PC-3 (cell line): ENCODE data around the gene METTL8. TPM values are rescaled to one million over a fixed set of nuclear protein-coding genes. Genes with fewer than 3 reads are reported as not detected.

Experiments used
- ATAC-seq: fragments of 200-7000 bp; cut with Tn5 transposase; 2 replicates; pipeline ENCODE4 v1.9.1; 2020; ENCODE audit warnings: mild to moderate bottlenecking, moderate library complexity
- BruUV-seq: library from RNA; stranded (reverse); fragments of 400-500 nt; replicated peaks from 2 replicates; lab custom pipeline; 2021; lab: Mats Ljungman, UMichigan
- CTCF ChIA-PET: fragments of 300-600 bp; sonication (Branson Sonifier 250); formaldehyde crosslinking; loops from one replicate; lab custom pipeline; 2022; ENCODE audit warnings: antibody characterized with exemption; lab: Charles Lee
- POLR2A ChIA-PET: fragments of 300-600 bp; sonication (Branson Sonifier 250); formaldehyde crosslinking; loops from one replicate; lab custom pipeline; 2022; ENCODE audit warnings: antibody characterized with exemption; ENCODE audit not compliant: unreplicated experiment; lab: Charles Lee
- DNase-seq: peaks from one replicate; pipeline ENCODE4 v3.0.0-alpha.2; 2015
- H2AFZ ChIP-seq: fragments of 300-600 bp; sonication (generic); 2 replicates; pipeline ENCODE4 v1.6.0; 2016; ENCODE audit warnings: antibody characterized with exemption, low read length
- H3F3A ChIP-seq: fragments of 300-600 bp; sonication (generic); one replicate; pipeline ENCODE4 v1.6.0; 2017; ENCODE audit warnings: antibody characterized with exemption, low read length, control low read depth, mild to moderate bottlenecking; ENCODE audit not compliant: unreplicated experiment
- H3K27ac ChIP-seq: fragments of 300-600 bp; sonication (generic); 2 replicates; pipeline ENCODE4 v1.5.1; 2016; ENCODE audit warnings: mild to moderate bottlenecking, low read length
- H3K27me3 ChIP-seq: fragments of 300-600 bp; sonication (generic); 2 replicates; pipeline ENCODE4 v1.6.1; 2016; ENCODE audit warnings: low read length, mixed read lengths
- H3K36me3 ChIP-seq: fragments of 300-600 bp; sonication (generic); 2 replicates; pipeline ENCODE4 v1.6.1; 2016; ENCODE audit warnings: low read depth, mixed run types, low read length, mixed read lengths
- H3K4me1 ChIP-seq: fragments of 300-600 bp; sonication (generic); 2 replicates; pipeline ENCODE4 v1.5.1; 2016; ENCODE audit warnings: low read length; ENCODE audit not compliant: insufficient read depth
- H3K4me2 ChIP-seq: fragments of 300-600 bp; sonication (generic); 2 replicates; pipeline ENCODE4 v1.6.0; 2016; ENCODE audit warnings: low read length
- H3K4me3 ChIP-seq: fragments of 300-600 bp; sonication (generic); 2 replicates; pipeline ENCODE4 v1.5.1; 2016; ENCODE audit warnings: mild to moderate bottlenecking, low read length, mixed read lengths
- H3K79me2 ChIP-seq: fragments of 300-600 bp; sonication (generic); 2 replicates; pipeline ENCODE4 v1.6.1; 2017; ENCODE audit warnings: low read length, mixed read lengths
- H3K9ac ChIP-seq: fragments of 300-600 bp; sonication (generic); 2 replicates; pipeline ENCODE4 v1.6.0; 2016; ENCODE audit warnings: mild to moderate bottlenecking, low read length
- H3K9me2 ChIP-seq: fragments of 300-600 bp; sonication (generic); replicated peaks from 2 replicates; pipeline ENCODE4 v1.6.1; 2016; ENCODE audit warnings: mixed run types, low read length, mixed read lengths
- H3K9me3 ChIP-seq: fragments of 300-600 bp; sonication (generic); 2 replicates; pipeline ENCODE4 v1.6.1; 2016; ENCODE audit warnings: low read length, mixed read lengths
- H4K20me1 ChIP-seq: fragments of 300-600 bp; sonication (generic); 2 replicates; pipeline ENCODE4 v1.6.1; 2016; ENCODE audit warnings: low read length, mixed read lengths
- CTCF ChIP-seq: fragments of 300-600 bp; sonication (generic); conservative IDR thresholded peaks from 2 replicates; pipeline ENCODE4 v1.5.1; 2017; ENCODE audit warnings: antibody characterized with exemption, low read depth, mild to moderate bottlenecking, low read length
- EZH2 ChIP-seq: fragments of 300-600 bp; sonication (generic); IDR thresholded peaks from one replicate; pipeline ENCODE4 v1.6.1; 2017; ENCODE audit warnings: antibody characterized with exemption, mild to moderate bottlenecking, low read length; ENCODE audit not compliant: unreplicated experiment
- EZH2phosphoT487 ChIP-seq: fragments of 300-600 bp; sonication (generic); IDR thresholded peaks from 2 replicates; pipeline ENCODE4 v1.6.1; 2018; ENCODE audit warnings: mild to moderate bottlenecking, antibody characterized with exemption, low read length, borderline replicate concordance
- intact Hi-C: fragments of 100-400 bp; cut with micrococcal nuclease; formaldehyde crosslinking; loops from 2 replicates; pipeline ENCODE4 v1.9.0; 2023
- total RNA-seq: library from RNA; depleted of rRNA; stranded (reverse); fragments of >200 nt; gene quantifications from 2 replicates; pipeline ENCODE4 v1.2.3, GENCODE V29; 2014

Gene METTL8
- total RNA-seq, 1 experiment from 2014 or later, result 10.8 TPM

- Histone ChIP-seq H3K4me1 (peaks cover 6% of the 10 kb centered on the region; the same call in 1 of the 2 replicates), H3F3A (no peaks in the 10 kb centered on the region), H4K20me1 (no peaks in the 10 kb centered on the region), H3K9ac (no peak overlapping the region), H2AFZ (no peak overlapping the region), H3K9me3 (no peaks in the 10 kb centered on the region), H3K79me2 (no peaks in the 10 kb centered on the region), H3K27me3 (no peaks in the 10 kb centered on the region), H3K4me2 (no peak overlapping the region), H3K36me3 (peaks cover 2% of the 10 kb centered on the region; the same call in 1 of the 2 replicates), H3K4me3 (no peak overlapping the region), H3K9me2 (no peaks in the 10 kb centered on the region), H3K27ac (no peak overlapping the region)
- intact Hi-C loops, result no loop called here
- ATAC-seq (no peak), DNase-seq (no peak)
- CTCF ChIA-PET, result no interaction called here
- no TSS peak for BruUV-seq
- POLR2A ChIA-PET, result no interaction called here
- no peak for TF ChIP-seq EZH2
- TF ChIP-seq EZH2phosphoT487, result no peak
- no peak for TF ChIP-seq CTCF
These were observed 125.3 kb downstream of the METTL8 start for GRCh38 chr2:171308280-171309054.

- no peak for ATAC-seq
- no peak overlapping the region for H2AFZ ChIP-seq
- H3K9me3 ChIP-seq, result no peaks in the 10 kb centered on the region
- no peak for TF ChIP-seq EZH2phosphoT487
- no peak for TF ChIP-seq CTCF
- no peak for TF ChIP-seq EZH2
- H3K4me1 ChIP-seq, result peaks cover 6% of the 10 kb centered on the region; the same call in 1 of the 2 replicates
- H3K9ac ChIP-seq, result no peak overlapping the region
- intact Hi-C loops, result no loop called here
- no peak overlapping the region for H3K4me2 ChIP-seq
- ChIA-PET POLR2A (no interaction called here), CTCF (no interaction called here)
- DNase-seq, result peak; percentile 16
- BruUV-seq, result no TSS peak
- H3K4me3 ChIP-seq, result no peak overlapping the region
- no peaks in the 10 kb centered on the region for H4K20me1 ChIP-seq
- no peaks in the 10 kb centered on the region for H3F3A ChIP-seq
- no peaks in the 10 kb centered on the region for H3K27me3 ChIP-seq
- no peaks in the 10 kb centered on the region for H3K9me2 ChIP-seq
- H3K27ac ChIP-seq, result no peak overlapping the region
- H3K36me3 ChIP-seq, result peaks cover 2% of the 10 kb centered on the region; the same call in 1 of the 2 replicates
- no peaks in the 10 kb centered on the region for H3K79me2 ChIP-seq
These were observed 126.2 kb downstream of the METTL8 start for GRCh38 chr2:171307560-171307959.

GRCh38 chr2:171297956-171298355 is 135.8 kb downstream of the METTL8 start:
- H3K36me3 ChIP-seq, result no peaks in the 10 kb centered on the region
- ChIA-PET CTCF (interaction anchor here (0.6 kb wide), 1 partner anchor 243 kb away, joined by 4 read pairs; no protein-coding TSS in a partner anchor), POLR2A (no interaction called here)
- H3K27me3 ChIP-seq, result no peaks in the 10 kb centered on the region
- H3K9me2 ChIP-seq, result no peaks in the 10 kb centered on the region
- no peak overlapping the region for H3K4me2 ChIP-seq
- ATAC-seq (no peak), DNase-seq (no peak)
- H3K9me3 ChIP-seq, result no peaks in the 10 kb centered on the region
- intact Hi-C loops, result no loop called here
- H3K9ac ChIP-seq, result no peak overlapping the region
- no peaks in the 10 kb centered on the region for H4K20me1 ChIP-seq
- H3K79me2 ChIP-seq, result no peaks in the 10 kb centered on the region
- no peak overlapping the region for H3K4me3 ChIP-seq
- H3K4me1 ChIP-seq, result no peaks in the 10 kb centered on the region
- H2AFZ ChIP-seq, result no peak overlapping the region
- no peak for TF ChIP-seq EZH2phosphoT487
- TF ChIP-seq CTCF, result no peak
- TF ChIP-seq EZH2, result no peak
- no peaks in the 10 kb centered on the region for H3F3A ChIP-seq
- BruUV-seq, result no TSS peak
- H3K27ac ChIP-seq, result no peak overlapping the region
